Ramos (cell line): ENCODE results near the gene CFAP251.
"Not testable (repeated sequence)": the region's sequence is repeated elsewhere in the genome, so short reads cannot be mapped to it uniquely, and the experiment has no call there.

ENCODE experiments used
- in situ Hi-C: fragments of 300-500 bp; cut with MboI; formaldehyde crosslinking; loops from one replicate; pipeline ENCODE4 v1.14.3; 2022; ENCODE audit warnings: low sequenced_read_pairs; ENCODE audit not compliant: unreplicated experiment

Gene CFAP251

DNA sequence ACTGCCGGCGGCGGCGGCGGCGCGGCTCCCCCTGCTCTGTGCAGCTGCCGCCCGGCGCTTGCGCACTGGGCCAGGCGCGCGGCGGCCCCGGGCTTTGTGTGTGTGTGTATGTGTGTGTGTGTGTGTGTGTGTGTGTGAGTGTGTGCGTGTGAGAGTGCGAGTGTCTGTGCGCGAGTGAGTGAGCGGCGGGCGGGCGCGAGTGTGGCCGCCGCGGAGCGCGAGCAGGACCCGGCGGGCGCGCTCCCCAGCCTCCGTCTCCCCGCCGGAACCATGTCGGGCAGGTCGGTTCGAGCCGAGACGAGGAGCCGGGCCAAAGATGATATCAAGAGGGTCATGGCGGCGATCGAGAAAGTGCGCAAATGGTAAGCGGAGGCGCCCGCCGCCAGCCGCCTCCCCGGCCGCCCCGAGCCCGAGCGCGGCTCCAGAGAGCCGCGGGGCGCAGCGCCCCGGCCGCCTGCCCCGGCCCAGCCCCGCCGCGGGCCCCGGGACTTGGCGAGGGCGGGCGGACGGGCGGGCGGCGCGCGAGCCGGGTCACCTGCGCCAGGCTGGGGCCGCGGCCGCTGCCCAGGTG, 103.5 kb downstream of the CFAP251 start, which contains the start of gene BCL7A:
TSS of gene BCL7A (plus strand) at position 63 of the 571 bp plus-strand sequence. CDS start at position 271, 208 bp downstream.
- in situ Hi-C loops: loop anchor here (25.0 kb wide), 1 partner anchor 1115 kb away; no protein-coding TSS in a partner anchor

DNA sequence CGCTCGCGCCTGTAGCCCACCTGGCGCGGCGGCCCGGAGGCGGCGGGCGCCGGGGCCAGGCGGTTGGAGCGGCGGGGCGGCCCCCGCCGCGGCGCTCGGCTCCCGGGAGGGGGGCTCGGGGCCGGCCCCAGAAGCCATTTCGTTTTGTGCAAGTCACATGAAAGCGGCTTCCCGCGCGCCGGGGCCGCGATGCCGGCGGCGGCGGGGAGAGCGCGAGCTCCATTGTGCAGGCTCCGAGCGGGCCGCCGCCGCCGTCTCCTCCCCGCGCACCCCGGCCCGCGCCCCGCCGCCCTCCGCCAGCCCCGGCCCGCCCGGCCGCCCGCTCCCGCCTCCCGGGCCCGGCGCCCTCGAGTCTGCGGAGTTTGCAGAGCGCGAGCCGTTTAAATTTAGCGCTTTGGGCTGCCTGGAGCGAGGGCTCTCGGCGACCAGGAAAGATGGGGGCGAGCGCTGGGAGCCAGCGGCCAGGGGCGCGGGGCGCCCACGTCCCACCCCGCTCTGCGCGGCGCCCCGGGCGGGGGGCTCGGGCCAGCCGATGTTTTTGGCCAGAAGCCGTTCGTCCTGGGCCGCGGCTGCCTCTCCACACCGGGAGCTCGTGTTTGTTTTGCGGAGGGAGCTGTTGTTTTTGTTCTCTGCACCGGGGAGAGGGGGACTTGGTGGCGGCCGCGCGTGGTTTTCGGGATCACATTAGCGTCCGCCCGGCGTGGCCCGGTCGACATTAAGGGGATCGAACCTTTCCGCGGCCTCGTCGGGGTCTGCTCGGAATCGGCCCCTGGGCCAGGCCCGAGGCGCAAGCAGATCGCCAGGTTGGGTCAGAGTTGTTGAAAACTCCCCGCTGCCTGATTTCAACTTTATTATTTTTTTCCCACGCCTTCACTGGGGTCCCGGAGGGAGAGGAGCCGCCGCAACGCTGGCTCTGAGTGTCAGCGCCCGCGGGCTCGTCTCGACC, 104.3 kb downstream of the CFAP251 start:
- in situ Hi-C loops: loop anchor here (25.0 kb wide), 1 partner anchor 1115 kb away; no protein-coding TSS in a partner anchor

DNA sequence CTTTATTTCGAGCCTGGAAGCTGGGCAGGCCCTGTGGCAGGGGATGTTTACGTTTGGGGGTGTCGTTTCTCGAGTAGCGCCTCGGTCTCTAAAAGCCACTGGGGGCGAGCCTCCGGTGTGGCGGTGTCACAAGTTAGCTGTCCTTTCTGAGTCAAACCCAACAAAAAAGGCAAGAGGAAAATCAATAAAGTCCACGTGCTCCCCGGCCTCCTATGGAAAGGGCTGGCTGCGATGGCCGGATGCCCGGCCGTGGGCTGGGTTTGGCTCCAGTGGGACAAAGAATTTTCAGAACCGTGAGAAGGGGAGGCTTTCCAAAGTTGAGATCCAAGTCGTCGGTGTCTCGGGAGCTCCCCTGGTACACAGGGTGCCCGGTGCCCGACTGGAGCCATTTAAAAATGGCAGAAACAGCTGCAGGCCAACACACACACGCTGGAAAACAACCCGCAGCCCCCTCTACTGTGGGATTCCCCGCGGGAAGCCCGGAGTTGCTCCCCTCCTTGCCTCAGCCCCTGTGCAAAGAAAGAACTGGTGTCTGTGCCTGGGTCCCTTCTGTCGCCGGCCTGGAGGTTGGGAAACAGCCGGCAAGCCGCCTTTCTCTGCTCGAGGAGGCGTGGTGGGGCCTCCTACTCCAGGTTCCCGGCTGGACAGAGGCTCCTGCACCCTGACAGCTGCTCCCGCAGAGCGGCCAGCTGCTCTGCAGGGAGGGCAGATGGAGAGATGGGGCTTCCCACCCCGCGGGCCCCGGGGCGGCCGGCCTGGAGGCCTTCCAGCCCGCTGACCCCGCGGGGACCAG, 105.1 kb downstream of the CFAP251 start:
- in situ Hi-C loops: loop anchor here (25.0 kb wide), 1 partner anchor 1114 kb away; no protein-coding TSS in a partner anchor

DNA sequence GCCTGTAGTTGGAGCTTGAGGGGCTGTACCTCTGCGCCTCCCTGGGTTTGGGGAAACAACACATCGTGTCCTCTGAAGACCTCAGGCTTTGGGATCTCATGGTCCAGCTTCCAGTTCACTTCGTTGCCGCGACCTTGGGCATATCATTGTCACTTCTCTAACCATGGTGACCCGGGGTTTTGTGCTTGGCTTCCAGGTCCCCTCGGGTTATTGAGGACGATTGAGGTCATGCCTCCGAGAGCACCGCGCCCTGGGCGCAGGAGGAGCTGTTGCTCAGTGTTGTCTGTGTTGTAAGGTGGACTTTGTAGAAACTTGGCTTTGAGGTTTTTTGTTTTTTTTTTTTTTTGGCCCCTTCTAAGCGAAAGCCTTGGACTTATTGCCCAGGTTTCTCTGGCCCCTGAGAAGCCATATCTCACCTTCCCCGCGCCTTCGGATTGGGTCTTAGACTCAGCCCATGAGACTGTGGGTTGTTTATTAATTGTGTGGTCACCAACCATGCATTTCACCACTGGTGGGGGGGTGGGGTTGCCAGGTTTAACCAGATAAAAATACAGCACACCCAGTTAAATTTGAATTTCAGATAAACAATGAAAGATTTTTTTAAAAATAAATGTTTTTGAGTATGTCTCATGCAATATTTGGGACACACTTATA, 105.9 kb downstream of the CFAP251 start:
- in situ Hi-C loops: loop anchor here (25.0 kb wide), 1 partner anchor 1113 kb away; no protein-coding TSS in a partner anchor

DNA sequence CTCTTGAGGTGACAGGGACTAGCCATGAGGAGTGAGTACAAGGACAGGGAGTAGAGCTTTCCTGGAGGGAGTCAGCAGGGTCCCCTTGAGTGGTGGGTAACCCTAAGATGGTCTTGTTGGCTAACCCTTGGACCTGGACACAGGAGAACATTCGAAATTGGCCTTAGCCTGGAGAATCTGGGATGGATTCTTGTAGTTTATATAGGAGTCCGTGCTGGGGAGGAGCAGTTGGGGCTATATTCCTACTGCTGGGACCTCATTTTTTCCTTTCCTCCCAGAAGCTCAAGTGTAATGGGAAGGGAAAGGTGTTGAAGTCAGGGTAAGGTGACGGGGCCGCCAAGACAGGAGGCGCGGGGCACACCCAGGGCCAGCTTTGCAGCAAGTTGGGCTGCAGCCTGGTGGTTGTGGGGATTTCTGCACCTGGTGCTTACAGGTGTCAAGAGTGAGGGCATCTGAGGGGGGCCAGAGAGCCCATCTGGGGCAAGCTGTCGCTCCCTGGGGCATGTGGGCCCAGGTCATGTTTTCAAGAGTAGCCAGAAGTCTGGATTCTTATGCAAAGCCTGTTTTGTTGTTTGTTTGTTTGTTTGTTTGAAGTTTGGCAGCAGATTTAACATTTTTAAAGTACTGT, 108.4 kb downstream of the CFAP251 start:
- in situ Hi-C loops: loop anchor here (5.0 kb wide), 1 partner anchor 45 kb away; no protein-coding TSS in a partner anchor

DNA sequence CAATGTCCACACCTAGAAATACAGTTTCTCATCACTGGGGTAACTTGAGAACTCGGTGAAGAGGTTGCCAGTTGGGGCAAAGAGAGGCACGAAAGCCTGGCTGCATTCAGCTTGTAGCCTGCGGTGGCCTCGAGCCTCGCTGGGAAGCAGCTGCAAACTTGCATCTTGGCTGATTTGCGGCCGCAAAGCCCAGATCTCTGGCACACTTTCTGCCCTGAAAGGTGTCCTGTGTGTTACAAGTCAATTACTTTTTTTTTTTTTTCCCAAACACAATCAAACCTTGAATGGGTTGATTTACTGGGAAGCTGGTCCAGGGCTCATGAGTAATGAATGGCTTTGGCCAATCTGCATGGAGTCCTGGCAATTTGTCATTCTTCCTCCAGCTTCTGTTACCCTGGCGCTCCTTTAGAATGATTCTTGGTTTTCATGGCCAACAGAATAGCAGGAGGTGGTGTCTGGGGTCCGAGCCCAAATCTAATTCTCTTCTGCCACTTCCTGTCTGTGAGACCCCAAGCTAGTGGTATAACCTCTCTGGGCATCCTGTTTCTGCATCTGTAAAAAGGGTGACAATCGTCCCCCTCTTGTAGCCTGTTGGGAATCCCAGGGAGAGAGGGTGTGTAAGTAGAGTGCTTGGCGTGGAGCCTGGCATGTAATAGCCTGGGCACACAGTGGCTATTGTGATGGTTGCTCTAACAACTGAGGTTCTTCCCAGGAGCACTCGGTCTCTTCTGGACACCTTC, 109.9 kb downstream of the CFAP251 start:
- in situ Hi-C loops: loop anchor here (5.0 kb wide), 1 partner anchor 46 kb away; no protein-coding TSS in a partner anchor

DNA sequence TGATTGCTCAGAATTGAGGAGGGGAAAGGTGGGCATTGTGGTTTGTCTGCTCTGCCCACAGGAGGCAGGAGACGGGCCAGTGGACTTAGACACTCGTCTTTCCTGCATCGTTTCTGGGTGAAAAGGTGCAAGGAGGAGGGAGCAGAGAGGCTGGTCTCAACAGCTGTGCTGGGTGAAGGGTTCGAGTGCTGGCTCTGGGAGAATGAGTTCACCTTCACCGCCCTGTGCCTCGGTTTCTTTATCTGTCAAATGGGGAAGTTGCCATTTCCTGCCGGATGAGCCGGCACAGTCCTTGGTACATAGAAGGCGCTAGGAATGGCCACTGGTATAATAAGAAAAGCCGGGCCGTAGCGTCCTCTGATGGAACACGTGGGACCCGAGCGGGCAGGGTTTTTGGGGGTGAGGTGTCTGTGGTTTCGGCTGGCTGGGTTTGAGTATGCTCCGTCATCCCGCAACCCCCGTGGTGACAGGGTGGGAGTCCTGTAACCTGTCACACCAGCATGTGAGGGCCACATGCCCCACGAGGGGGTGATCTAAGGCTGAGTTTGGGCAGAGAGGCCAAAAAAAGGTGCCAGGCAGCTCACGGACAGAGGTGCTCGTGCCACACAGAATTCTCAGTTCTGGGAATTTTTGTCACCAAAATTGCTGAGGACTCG, 110.6 kb downstream of the CFAP251 start:
- in situ Hi-C loops: loop anchor here (5.0 kb wide), 1 partner anchor 47 kb away; no protein-coding TSS in a partner anchor

DNA sequence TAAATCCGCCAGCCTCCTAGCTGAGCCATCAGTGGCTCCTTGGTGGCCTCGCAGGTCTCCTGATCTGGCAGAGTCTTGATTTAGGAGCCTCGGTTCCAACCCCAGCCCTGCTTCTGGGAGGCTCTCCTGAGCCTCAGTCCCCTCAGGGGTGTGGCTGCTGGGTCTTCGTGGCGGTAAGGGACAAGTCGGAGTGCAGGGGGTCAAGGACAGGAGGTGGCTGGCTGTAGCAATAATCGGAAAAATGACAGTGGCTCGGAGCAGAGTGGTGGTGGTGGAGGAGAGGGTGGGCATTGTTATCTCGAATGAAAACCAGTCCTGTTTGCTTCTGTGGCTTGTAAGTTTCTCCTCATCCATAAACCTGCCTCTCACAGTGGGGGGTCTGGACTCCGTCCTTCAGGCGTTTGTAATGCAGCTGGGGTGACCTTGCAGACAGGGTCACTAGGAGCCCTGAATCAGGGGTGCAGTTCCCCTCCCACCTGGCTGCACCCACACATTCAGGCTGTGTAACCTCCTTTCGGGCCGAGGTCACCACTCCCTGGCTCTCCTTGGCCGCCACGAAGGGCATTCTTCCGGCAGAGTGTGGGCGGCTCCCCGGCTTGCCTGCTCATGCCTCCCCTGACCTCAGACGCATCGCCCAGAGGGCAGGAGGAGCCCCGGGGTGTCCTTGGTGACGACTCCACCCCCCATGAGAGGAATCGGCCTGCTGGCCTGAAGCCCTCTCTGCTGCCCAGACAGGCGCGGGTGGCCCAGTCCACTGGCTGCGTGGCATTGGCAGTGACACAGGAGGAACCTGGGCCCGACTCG, 111.4 kb downstream of the CFAP251 start:
- in situ Hi-C loops: loop anchor here (5.0 kb wide), 1 partner anchor 48 kb away; no protein-coding TSS in a partner anchor

DNA sequence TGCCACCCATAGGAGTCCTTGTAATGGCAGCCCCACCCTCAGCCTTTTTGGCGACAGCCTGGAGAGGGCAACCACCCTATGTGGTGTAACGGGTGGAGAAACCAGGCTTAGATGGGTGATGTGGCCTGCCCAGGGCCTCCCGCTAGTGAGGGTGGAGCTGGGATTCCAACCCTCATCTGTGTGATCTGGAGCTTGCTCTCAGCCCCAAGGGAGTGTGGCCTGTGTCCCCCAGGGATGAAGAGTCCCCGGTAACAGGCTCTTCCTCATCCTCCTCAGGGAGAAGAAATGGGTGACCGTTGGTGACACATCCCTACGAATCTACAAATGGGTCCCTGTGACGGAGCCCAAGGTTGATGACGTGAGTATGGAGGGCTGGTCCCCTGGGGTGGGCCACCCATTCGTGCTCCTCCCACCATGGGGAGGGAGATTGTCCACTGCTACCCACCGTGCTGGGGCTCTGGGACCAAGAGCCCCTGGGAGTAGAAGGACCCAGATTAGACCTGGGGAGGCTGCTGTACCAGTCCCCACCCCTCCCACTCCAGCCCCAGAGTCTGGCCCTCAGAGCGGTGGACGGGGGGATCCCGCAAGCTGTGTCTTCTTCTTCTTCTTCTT, 112.1 kb downstream of the CFAP251 start:
- in situ Hi-C loops: no loop called here

DNA sequence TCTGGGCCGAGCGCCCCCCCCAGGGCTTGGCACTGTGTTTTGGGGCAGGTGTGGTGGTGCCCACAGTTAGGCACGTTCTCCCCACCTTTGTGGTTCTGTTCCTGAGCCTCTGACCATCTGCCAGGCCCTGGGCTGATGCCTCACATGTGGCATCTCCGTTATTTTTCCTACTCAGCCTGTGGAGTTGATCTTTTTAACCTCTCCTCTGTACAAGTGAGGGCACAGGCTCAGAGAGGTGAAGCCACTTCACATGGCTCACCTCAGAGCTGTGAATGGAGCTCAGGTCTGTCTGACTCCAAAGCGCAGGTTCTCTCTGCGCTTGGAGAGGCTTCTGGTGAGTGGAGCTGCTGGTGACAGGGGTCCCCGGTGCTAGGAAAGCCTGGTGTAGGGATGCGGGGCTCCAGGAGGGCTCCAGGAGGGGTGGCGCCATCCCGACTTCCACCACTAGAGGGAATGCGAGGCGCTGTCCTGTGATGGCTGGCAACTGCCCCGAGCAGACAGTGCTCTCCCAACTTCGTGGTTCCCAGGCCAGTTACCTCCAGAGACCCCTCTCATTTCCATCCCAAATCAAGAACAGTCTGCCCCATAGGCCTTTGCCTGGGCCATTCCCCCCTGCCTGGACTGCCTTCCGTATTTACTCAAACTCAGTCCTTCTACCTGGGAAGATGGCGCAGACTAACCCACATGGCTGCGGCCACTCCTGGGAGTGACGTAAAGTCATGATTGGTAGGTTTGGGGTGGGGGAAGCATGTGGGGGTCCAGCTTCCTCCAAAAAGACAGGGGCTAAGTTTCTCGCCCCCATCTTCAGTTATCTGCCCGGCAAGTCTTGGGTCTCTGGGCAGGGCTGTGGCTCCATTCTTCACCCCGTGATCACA, 113.2 kb downstream of the CFAP251 start:
- in situ Hi-C loops: no loop called here

DNA sequence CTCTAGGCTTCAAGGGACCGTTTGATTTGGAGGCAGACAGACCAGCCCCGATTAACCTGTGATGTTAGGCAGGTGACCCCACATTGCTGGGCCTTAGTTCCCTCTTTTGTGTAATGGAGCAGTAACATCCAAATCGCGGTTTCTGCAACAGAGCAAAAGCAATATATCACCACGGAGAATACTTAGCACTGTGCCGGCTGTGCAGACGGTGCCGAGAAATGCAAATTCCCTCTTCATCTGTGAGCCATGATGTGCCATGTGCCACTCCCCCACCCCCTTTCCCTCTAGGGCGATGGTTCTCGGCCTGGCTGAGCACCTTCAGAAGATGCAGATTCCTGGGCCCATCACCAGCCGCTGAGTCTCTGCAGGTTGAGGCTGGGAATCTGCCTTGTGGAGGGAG, 114.2 kb downstream of the CFAP251 start:
- in situ Hi-C loops: no loop called here

DNA sequence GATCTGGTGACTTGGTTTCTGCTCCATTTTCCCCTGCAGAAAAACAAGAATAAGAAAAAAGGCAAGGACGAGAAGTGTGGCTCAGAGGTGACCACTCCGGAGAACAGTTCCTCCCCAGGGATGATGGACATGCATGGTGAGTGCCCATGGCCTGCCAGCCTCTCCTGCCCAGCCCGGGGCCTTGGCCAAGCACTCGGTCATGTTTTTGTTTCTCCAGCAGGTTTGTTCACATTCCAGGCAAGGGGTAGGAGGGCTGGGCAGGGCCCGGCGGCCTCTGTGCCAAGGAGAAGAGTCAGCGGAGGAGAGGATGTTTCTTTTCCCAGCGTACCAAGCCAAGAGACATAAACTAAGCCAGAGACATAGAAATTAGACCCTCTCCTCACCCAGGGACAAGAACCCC, 116.9 kb downstream of the CFAP251 start:
- in situ Hi-C loops: no loop called here

DNA sequence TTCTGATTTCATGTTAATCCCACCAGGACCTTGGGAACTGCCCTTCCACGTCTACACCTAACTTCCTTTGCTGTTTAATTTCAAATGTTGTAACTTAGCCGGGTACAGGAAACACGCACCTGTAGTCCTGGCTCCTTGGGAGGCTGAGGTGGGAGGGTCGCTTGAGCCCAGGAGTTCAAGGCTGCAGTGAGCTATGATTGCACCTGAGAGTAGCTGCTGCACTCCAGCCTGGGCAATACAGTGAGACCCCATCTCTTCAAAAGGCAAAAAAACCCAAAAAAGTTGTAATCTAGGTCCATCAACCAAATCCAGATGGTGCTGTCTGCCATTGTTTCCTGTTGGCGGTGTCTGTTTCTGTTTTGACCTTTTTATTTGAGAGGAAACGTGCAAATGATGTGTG, 117.8 kb downstream of the CFAP251 start:
- in situ Hi-C loops: no loop called here

DNA sequence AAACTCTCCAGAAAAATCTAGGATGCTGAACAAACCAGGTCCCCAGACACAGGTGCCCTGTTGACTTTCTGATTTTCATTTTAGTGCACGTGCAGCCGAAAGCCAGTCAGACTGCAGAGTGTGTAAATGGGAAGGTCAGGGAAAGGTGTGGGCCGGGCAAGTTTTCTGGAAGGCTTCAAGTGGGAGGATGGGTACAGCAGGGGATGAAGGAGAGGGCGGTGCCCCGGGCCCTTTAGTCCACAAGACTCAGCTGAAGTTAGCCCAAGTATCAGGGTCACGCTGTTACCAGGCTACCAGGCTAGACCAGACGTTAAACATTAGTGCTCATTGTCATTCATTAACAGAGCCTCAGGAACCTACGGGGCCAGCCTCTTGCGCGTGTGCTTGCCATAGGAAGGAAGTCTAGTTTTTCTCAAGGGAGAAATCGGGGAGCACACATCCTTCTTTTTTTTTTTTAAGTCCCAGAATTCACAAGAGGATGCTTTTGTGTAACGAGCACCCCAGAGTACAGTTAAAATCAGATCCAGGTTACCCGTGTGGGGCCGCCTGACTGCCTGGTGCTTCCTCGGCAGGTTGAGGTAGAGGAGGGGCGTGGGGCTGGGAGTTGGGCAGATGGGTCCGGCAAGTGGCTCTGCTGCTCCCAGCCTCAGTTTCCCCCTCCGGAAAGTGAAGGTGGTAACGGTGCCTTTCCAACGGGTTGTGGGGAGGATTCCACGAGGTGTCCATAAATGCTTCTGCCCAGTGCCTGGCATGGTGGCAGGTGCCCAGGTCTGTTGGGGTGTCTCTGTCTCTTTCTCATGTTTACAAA, 122.4 kb downstream of the CFAP251 start:
- in situ Hi-C loops: no loop called here

DNA sequence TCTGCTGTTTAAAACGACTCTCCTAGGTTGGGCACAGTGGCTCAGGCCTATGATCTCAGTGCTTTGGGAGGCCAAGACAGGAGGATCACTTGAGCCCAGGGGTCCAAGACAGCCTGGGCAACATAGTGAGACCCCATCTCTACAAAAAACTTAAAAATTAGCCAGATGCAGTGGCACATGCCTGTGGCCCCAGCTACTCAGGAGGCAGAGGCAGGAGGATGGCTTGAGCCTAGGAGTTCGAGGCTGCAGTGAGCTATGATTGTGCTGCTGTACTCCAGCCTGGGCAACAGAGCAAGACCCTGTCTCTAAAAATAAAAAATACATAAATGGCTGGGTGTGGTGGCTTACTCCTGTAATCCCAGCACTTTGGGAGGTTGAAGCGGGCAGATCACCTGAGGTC, 123.1 kb downstream of the CFAP251 start:
- in situ Hi-C loops: not testable (repeated sequence)
